Suprapubic skin (tissue), 4 donors: ENCODE measurements around the gene TLNRD1. TPM values are rescaled to one million over a fixed set of nuclear protein-coding genes. Genes with fewer than 3 reads are reported as not detected.

Source experiments
- DNase-seq, 2 donors: peaks; one replicate each; pipeline ENCODE4 v3.0.0-alpha.2; 2019; ENCODE audit warnings: low spot score in 2 of 2
- H3K27ac ChIP-seq: fragments of 200-600 bp; sonication (generic); one replicate; pipeline ENCODE4 v1.5.1; 2019
- H3K27me3 ChIP-seq: fragments of 200-600 bp; sonication (generic); one replicate; pipeline ENCODE4 v1.5.1; 2019
- H3K36me3 ChIP-seq: fragments of 200-600 bp; sonication (generic); one replicate; pipeline ENCODE4 v1.5.1; 2019
- H3K4me1 ChIP-seq: fragments of 200-600 bp; sonication (generic); one replicate; pipeline ENCODE4 v1.5.1; 2019
- H3K4me3 ChIP-seq: fragments of 200-600 bp; sonication (generic); one replicate; pipeline ENCODE4 v1.5.1; 2019; ENCODE audit warnings: mild to moderate bottlenecking
- H3K9me3 ChIP-seq: fragments of 200-600 bp; sonication (generic); one replicate; pipeline ENCODE4 v1.5.1; 2019
- EP300 ChIP-seq: sonication (generic); formaldehyde crosslinking; IDR thresholded peaks from one replicate; pipeline ENCODE4 v1.6.1; 2017; ENCODE audit warnings: antibody characterized with exemption
- POLR2A ChIP-seq, 2 donors: fragments of 450-650 bp; IDR thresholded peaks; one replicate each; pipeline ENCODE4 v1.6.1; 2017; ENCODE audit warnings: antibody characterized with exemption in 2 of 2, mild to moderate bottlenecking in 2 of 2, moderate library complexity in 2 of 2
- POLR2AphosphoS5 ChIP-seq, 3 donors: sonication (generic); formaldehyde crosslinking; IDR thresholded peaks; one replicate each; pipeline ENCODE4 v1.6.1; 2017; ENCODE audit warnings: antibody characterized with exemption in 3 of 3
- WGBS: methylation state at CpG from one replicate; pipeline ENCODE4 v1.1.5; 2018; 5-methylcytosine and 5-hydroxymethylcytosine counted together
- total RNA-seq, 4 donors: library from RNA; depleted of rRNA; stranded (reverse); fragments of >200 nt; gene quantifications; one replicate each; pipeline ENCODE4 v1.1.0, GENCODE V29; 2016
- TF ChIP-seq, protein P1 (sequence below), 2 donors: fragments of 200-600 bp in 1 of 2; fragments of 450-650 bp in 1 of 2; sonication (generic) in 1 of 2; IDR thresholded peaks; one replicate each; pipeline ENCODE4 v1.5.1; 2016 to 2019; ENCODE audit warnings: antibody characterized with exemption in 2 of 2, mild to moderate bottlenecking in 1 of 2, moderate library complexity in 1 of 2

TLNRD1 gene
- total RNA-seq, 4 donors from 2014 or later = 9.4 to 16.6 (median 11.5) TPM

DNA sequence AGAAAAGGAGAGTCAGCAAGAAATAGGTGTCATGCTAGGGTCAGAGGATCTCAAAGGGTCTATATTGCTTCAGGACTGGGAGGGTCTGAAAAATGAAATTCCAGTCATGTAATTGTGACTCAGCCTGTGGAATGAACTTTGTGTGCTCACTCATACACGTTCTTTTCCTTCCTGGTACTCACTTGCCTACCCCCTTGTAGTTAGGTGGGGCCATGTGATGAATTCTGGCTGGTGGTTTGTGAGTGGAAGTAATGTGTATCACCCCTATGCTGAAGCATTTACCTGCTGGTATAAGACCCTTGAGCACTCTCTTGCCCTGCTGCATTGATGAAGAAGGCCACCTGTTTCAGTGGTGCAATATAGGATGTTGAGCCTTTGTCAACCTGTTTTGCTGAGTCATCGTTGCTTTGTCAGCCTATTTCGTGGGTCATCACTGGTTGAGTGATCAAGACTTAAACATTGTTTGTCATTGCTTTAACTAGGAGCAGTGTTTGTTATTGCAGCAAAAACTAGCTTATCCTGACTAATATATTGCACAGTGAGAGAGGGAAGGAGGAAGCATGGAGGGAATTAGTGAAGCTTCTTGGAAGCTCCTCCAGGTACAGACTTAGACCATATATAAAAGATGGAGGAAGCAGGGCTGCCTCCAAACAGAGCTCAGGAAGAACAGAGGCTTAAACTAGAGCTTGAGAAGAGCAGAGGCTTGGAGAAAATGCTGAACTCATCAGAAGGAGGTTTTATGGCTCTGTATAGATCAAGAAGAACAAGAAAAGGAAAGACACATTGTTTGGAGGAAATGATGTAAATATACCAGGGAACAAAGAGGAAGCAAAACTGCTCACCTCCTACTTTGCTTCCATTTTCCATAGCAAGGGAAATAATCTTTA is 28.9 kb downstream of the TLNRD1 start:
- Histone ChIP-seq H3K27me3 (no peaks in the 10 kb centered on the region), H3K27ac (no peak overlapping the region), H3K36me3 (no peaks in the 10 kb centered on the region), H3K4me1 (peaks cover 18% of the 10 kb centered on the region), H3K9me3 (no peaks in the 10 kb centered on the region), H3K4me3 (no peak overlapping the region)
- TF ChIP-seq POLR2A (IDR thresholded peaks at IDR 0.05) = no peak
- TF ChIP-seq EP300 = no peak
- no peak for TF ChIP-seq POLR2AphosphoS5 (IDR thresholded peaks at IDR 0.05)
- TF ChIP-seq, protein P1, sequence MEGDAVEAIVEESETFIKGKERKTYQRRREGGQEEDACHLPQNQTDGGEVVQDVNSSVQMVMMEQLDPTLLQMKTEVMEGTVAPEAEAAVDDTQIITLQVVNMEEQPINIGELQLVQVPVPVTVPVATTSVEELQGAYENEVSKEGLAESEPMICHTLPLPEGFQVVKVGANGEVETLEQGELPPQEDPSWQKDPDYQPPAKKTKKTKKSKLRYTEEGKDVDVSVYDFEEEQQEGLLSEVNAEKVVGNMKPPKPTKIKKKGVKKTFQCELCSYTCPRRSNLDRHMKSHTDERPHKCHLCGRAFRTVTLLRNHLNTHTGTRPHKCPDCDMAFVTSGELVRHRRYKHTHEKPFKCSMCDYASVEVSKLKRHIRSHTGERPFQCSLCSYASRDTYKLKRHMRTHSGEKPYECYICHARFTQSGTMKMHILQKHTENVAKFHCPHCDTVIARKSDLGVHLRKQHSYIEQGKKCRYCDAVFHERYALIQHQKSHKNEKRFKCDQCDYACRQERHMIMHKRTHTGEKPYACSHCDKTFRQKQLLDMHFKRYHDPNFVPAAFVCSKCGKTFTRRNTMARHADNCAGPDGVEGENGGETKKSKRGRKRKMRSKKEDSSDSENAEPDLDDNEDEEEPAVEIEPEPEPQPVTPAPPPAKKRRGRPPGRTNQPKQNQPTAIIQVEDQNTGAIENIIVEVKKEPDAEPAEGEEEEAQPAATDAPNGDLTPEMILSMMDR (IDR thresholded peaks at IDR 0.05) = no peak
- DNase-seq = no peak
- WGBS = 68% methylated on average over 3 of the region's 3 CpGs

DNA sequence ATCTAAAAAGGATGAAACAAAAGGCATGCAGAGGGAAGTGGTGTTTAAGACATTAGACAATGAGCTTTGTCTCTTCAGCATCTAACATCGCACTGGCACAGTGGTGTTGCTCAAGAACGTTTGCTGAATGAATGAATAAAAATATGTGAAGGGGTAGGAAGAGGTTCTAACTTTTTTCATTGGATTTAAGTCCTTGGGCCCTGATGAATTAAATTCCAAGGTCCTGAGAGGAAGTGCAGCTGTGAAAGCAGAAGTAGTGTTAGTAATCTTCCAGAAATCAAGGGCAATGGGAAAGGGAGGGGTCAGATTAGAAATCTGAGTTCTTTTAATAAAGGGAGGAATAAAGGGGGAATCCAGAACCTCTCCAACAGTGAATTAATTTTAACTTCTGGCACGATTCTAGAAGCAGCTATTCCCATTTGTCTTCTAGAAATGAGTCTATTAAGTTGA is 29.6 kb downstream of the TLNRD1 start:
- TF ChIP-seq POLR2AphosphoS5 (IDR thresholded peaks at IDR 0.05) (no peak), EP300 (no peak), POLR2A (IDR thresholded peaks at IDR 0.05) (no peak)
- TF ChIP-seq, protein P1 (IDR thresholded peaks at IDR 0.05) = no peak
- WGBS = 75% methylated on average over 3 of the region's 3 CpGs
- Histone ChIP-seq H3K4me1 (peaks cover 18% of the 10 kb centered on the region), H3K27me3 (no peaks in the 10 kb centered on the region), H3K36me3 (no peaks in the 10 kb centered on the region), H3K4me3 (no peak overlapping the region), H3K27ac (no peak overlapping the region), H3K9me3 (no peaks in the 10 kb centered on the region)
- DNase-seq = no peak

DNA sequence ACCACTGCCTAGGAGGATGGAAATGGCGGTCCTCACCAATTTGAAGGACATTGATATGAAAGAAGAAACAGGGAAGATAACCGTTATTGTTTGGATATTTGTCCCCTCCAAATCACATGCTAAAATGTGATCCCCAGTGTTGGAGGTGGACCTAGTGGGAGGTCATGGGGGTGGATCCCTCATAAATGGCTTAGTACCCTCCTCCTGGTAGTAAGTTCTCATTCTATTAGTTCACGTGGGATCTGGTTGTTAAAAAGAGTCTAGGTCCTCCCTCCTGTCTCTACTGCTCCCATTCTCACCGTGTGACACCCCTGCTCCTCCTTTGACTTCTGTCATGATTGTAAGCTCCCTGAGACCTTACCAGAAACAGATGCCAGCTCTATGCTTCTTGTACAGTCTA is 30.5 kb downstream of the TLNRD1 start:
- Histone ChIP-seq H3K27ac (no peak overlapping the region), H3K9me3 (no peaks in the 10 kb centered on the region), H3K36me3 (no peaks in the 10 kb centered on the region), H3K27me3 (no peaks in the 10 kb centered on the region), H3K4me3 (no peak overlapping the region), H3K4me1 (peaks cover 18% of the 10 kb centered on the region)
- no peak for DNase-seq
- TF ChIP-seq POLR2A (IDR thresholded peaks at IDR 0.05) (no peak), EP300 (no peak), POLR2AphosphoS5 (IDR thresholded peaks at IDR 0.05) (no peak)
- TF ChIP-seq, protein P1 (IDR thresholded peaks at IDR 0.05) = no peak
- 83% methylated on average over 4 of the region's 4 CpGs for WGBS

DNA sequence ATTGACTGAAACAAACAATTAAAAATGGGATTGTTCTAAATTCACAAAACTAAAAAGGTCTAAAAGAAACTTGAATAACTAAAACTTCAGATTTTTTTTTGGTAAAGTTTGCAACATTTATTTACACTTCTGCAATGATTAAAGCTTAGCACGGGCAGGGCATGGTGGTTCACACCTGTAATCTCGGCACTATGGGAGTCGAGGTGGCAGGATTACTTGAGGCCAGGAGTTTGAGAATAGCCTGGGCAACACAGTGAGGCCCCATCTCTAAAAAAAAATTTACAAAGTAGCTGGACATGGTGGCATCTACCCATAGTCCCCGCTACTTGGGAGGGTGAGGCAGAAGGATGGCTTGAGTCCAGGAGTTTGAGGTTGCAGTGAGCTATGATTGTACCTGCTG is 31.6 kb downstream of the TLNRD1 start:
- Histone ChIP-seq H3K27me3 (no peaks in the 10 kb centered on the region), H3K9me3 (no peaks in the 10 kb centered on the region), H3K4me1 (peaks cover 18% of the 10 kb centered on the region), H3K27ac (no peak overlapping the region), H3K4me3 (no peak overlapping the region), H3K36me3 (no peaks in the 10 kb centered on the region)
- TF ChIP-seq POLR2AphosphoS5 (IDR thresholded peaks at IDR 0.05) (no peak), POLR2A (IDR thresholded peaks at IDR 0.05) (no peak), EP300 (no peak)
- TF ChIP-seq, protein P1 (IDR thresholded peaks at IDR 0.05) = no peak
- no peak for DNase-seq
- WGBS = 66% methylated on average over 4 of the region's 4 CpGs

DNA sequence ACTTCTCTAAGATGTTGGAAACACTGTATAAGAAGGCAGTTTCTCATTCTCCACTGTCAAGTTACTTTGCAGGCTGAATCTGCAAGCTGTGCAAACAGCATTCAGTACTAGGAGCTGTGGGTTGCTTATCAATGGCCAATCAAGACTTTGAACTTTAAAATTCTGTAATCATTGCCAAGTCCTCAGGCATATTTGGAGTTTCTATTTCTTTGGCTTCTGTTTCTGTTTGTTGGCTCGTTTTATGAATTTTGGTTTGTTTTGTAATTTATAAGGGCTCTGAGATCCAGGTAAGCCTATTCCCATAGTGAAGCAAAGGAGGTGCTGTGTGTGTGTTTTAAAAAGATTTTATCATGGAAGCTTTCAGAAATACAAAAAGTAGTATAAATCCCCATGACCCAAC is 32.1 kb downstream of the TLNRD1 start:
- TF ChIP-seq, protein P1 (IDR thresholded peaks at IDR 0.05) = no peak
- TF ChIP-seq EP300 (no peak), POLR2AphosphoS5 (IDR thresholded peaks at IDR 0.05) (no peak), POLR2A (IDR thresholded peaks at IDR 0.05) (no peak)
- no peaks in the 10 kb centered on the region for H3K36me3 ChIP-seq
- H3K4me1 ChIP-seq = peaks cover 18% of the 10 kb centered on the region
- H3K27ac ChIP-seq = no peak overlapping the region
- no peak overlapping the region for H3K4me3 ChIP-seq
- DNase-seq = no peak
- WGBS = 10% methylated on average over 1 of the region's 1 CpG
- no peaks in the 10 kb centered on the region for H3K27me3 ChIP-seq
- H3K9me3 ChIP-seq = no peaks in the 10 kb centered on the region
